Kidney (tissue), 14 donors: ENCODE measurements around the gene KRT2. TPM values are rescaled to one million over a fixed set of nuclear protein-coding genes. Genes with fewer than 3 reads are reported as not detected.

Experiments
- DNase-seq, 5 donors: peaks; one replicate each; pipeline ENCODE4 v3.0.0-alpha.2; 2013 to 2020
- FAIRE-seq: peaks from 2 replicates; lab custom pipeline; 2012; peaks lifted over from hg19 to GRCh38; lab: Jason Lieb, UNC
- H3K27ac ChIP-seq, 2 donors: one replicate each; pipeline ENCODE4 v1.7.0; 2013; ENCODE audit warnings: low read depth in 2 of 2, low read length in 2 of 2, inconsistent platforms in 1 of 2
- H3K27me3 ChIP-seq: one replicate; pipeline ENCODE4 v1.7.1; 2013; ENCODE audit warnings: low read length, inconsistent platforms; ENCODE audit not compliant: control insufficient read depth, insufficient read depth
- H3K36me3 ChIP-seq, 3 donors: one replicate each; pipeline versions ENCODE4 v1.7.0 to v1.7.1; 2013; ENCODE audit warnings: low read length in 3 of 3, control low read depth in 1 of 3, inconsistent platforms in 1 of 3; ENCODE audit not compliant: insufficient read depth in 3 of 3, control insufficient read depth in 2 of 3
- H3K4me1 ChIP-seq, 3 donors: one replicate each; pipeline versions ENCODE4 v1.7.0 to v1.7.1; 2013; ENCODE audit warnings: low read length in 3 of 3, inconsistent platforms in 1 of 3, low read depth in 1 of 3; ENCODE audit not compliant: control insufficient read depth in 2 of 3, insufficient read depth in 2 of 3
- H3K4me3 ChIP-seq, 3 donors: one replicate each; pipeline versions ENCODE4 v1.7.0 to v1.8.1; 2013; ENCODE audit warnings: low read length in 3 of 3, control low read depth in 1 of 3, inconsistent platforms in 1 of 3
- H3K9ac ChIP-seq, 3 donors: one replicate each; pipeline versions ENCODE4 v1.7.0 to v1.7.1; 2013; ENCODE audit warnings: low read length in 3 of 3, control low read depth in 1 of 3, inconsistent platforms in 1 of 3
- H3K9me3 ChIP-seq, 3 donors: one replicate each; pipeline versions ENCODE4 v1.7.0 to v1.7.1; 2013; ENCODE audit warnings: low read length in 3 of 3, control low read depth in 1 of 3, inconsistent platforms in 1 of 3; ENCODE audit not compliant: control insufficient read depth in 2 of 3, insufficient read depth in 1 of 3
- intact Hi-C: fragments of 100-400 bp; cut with DNase I; formaldehyde crosslinking; loops from one replicate; pipeline ENCODE4 v1.11.1; 2022
- polyA plus RNA-seq: library from polyadenylated mRNA; stranded (reverse); fragments of 350-450 nt; fragmentation: Illumina TruSeq; extraction: RNeasy Lipid Tissue Mini Kit (QIAGEN cat#74804); gene quantifications from one replicate; pipeline ENCODE4 v1.2.3, GENCODE V29; 2014; ENCODE audit warnings: low read depth, low replicate concordance; ENCODE audit not compliant: insufficient read depth
- total RNA-seq: library from RNA; stranded (reverse); fragmentation: NEBNext Ultra II Directional; extraction: Animal tissue kit (Norgen Biotek cat#: 25700); gene quantifications from one replicate; pipeline ENCODE4 v1.2.1, GENCODE V29; 2021
- TF ChIP-seq, protein P1 (sequence below): IDR thresholded peaks from 3 replicates; pipeline ENCODE4 v1.5.1; 2012; ENCODE audit warnings: mild to moderate bottlenecking, moderate library complexity, borderline replicate concordance; ENCODE audit not compliant: insufficient read depth; ENCODE audit errors: extremely low read depth
- donor health status: control.
- donor health status: control.
- donor health status: control.
- donor health status: control.
- donor health status: control.
- donor health status: DM: yes; HTN: yes; CAD: no.
- donor health status: Normal renal cell carcinoma (clear cell type).

The KRT2 gene
- total and polyA plus RNA-seq, 2 donors from 2014 or later, result not detected

DNA sequence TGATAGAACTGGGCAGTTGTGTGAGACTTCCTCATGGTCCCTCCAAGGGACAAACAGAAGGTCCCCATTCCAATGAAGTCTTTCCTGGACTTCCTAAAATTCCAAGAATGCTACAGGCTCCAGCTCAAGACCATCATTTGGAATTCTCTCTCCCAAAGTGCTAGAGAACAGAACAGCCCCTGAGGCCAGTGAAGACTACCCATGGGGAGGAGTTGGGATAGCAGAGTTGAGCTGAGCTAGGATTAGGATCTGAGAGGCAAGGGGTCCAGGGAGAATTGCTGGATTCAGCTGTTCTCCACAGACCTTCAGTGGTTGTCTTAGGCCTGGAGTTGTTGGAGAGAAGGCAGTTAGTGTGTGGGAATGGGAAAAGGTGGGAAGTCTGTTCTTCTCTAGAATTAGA is 17.4 kb upstream of the KRT2 start:
- Histone ChIP-seq H3K36me3 (no peaks in the 10 kb centered on the region), H3K9me3 (no peaks in the 10 kb centered on the region), H3K4me1 (no peaks in the 10 kb centered on the region), H3K4me3 (no peak overlapping the region), H3K27me3 (no peaks in the 10 kb centered on the region), H3K9ac (no peak overlapping the region), H3K27ac (no peak overlapping the region)
- no peak for DNase-seq
- TF ChIP-seq, protein P1, sequence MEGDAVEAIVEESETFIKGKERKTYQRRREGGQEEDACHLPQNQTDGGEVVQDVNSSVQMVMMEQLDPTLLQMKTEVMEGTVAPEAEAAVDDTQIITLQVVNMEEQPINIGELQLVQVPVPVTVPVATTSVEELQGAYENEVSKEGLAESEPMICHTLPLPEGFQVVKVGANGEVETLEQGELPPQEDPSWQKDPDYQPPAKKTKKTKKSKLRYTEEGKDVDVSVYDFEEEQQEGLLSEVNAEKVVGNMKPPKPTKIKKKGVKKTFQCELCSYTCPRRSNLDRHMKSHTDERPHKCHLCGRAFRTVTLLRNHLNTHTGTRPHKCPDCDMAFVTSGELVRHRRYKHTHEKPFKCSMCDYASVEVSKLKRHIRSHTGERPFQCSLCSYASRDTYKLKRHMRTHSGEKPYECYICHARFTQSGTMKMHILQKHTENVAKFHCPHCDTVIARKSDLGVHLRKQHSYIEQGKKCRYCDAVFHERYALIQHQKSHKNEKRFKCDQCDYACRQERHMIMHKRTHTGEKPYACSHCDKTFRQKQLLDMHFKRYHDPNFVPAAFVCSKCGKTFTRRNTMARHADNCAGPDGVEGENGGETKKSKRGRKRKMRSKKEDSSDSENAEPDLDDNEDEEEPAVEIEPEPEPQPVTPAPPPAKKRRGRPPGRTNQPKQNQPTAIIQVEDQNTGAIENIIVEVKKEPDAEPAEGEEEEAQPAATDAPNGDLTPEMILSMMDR, result no peak
- no peak for FAIRE-seq
- intact Hi-C loops, result no loop called here

DNA sequence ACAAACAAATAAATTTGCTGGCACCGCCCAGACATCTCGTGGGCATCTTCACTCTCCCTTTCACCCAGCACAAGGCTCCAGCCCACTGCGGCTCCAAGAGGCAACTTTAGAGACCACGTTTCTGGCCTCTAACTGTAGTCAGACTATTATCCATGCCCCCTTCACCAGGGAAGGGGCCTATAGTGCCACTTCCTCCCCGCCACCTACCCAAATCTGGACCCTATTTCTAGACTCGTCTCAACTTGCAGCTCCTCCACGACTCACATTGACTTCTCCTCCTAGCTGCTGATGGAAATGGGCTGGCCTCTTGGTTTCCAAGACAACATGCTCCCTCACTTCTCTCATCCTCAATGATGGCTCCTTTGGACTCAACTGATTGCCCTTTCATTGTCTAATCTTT is 15.9 kb upstream of the KRT2 start:
- H3K27me3 ChIP-seq, result no peaks in the 10 kb centered on the region
- no peak overlapping the region for H3K4me3 ChIP-seq
- no peak for DNase-seq
- no peak overlapping the region for H3K27ac ChIP-seq
- TF ChIP-seq, protein P1, result no peak
- no peak for FAIRE-seq
- no peak overlapping the region for H3K9ac ChIP-seq
- H3K36me3 ChIP-seq, result no peaks in the 10 kb centered on the region
- intact Hi-C loops, result no loop called here
- H3K4me1 ChIP-seq, result no peaks in the 10 kb centered on the region
- no peaks in the 10 kb centered on the region for H3K9me3 ChIP-seq

DNA sequence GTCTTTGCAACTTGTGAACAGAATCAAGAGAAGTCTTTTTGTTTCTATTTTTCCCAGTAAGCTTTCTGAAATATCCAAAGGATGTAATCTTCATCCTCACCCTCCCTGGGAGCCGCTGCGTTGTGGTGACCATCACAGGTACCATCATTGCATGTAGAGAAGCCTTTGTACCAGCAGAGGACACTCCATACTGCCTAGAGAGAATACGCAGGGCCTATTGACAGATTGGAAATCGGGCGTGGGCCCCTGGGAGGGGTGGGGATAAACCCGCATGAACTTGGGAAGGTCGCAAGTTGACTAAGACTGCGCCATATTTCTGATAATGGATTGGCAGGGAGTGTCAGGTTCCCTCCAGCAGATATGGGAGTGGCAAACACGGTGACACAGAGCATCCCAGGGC is 15.5 kb upstream of the KRT2 start:
- TF ChIP-seq, protein P1, result no peak
- Histone ChIP-seq H3K27me3 (no peaks in the 10 kb centered on the region), H3K36me3 (no peaks in the 10 kb centered on the region), H3K9ac (no peak overlapping the region), H3K4me3 (no peak overlapping the region), H3K9me3 (no peaks in the 10 kb centered on the region), H3K27ac (no peak overlapping the region), H3K4me1 (no peaks in the 10 kb centered on the region)
- intact Hi-C loops, result no loop called here
- DNase-seq (no peak), FAIRE-seq (no peak)

DNA sequence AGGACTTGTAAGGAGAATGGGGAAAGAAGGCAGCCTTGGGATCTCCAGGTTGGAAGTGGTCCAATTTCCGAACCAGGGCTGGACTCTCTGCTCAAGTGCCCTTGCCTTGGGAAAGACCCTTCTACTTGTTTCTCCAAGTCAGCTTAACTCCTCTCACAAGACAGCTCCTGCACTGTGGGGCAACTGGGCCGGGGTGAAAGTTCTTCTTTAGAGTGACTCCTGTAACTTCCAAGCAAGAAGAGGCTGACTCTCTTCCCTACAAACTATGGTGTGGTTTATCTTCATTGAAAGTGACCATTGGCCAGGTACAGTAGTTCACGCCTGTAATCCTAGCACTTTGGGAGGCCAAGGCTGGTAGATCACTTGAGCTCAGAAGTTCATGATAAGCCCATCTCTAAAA is 14.5 kb upstream of the KRT2 start:
- no peak overlapping the region for H3K4me3 ChIP-seq
- FAIRE-seq, result no peak
- intact Hi-C loops, result no loop called here
- H3K27ac ChIP-seq, result no peak overlapping the region
- no peaks in the 10 kb centered on the region for H3K27me3 ChIP-seq
- DNase-seq, result no peak
- H3K36me3 ChIP-seq, result no peaks in the 10 kb centered on the region
- H3K9ac ChIP-seq, result no peak overlapping the region
- no peaks in the 10 kb centered on the region for H3K9me3 ChIP-seq
- TF ChIP-seq, protein P1, result no peak
- H3K4me1 ChIP-seq, result no peaks in the 10 kb centered on the region
